Panc1 (cell line): ENCODE results near the gene NPHP4. TPM values are rescaled to one million over a fixed set of nuclear protein-coding genes. Genes with fewer than 3 reads are reported as not detected.

Source experiments
- ATAC-seq: fragments of 200-7000 bp; cut with Tn5 transposase; 2 replicates; pipeline ENCODE4 v1.9.1; 2020; ENCODE audit warnings: mild to moderate bottlenecking, moderate library complexity
- BruUV-seq: library from RNA; stranded (reverse); fragments of 400-500 nt; replicated peaks from 2 replicates; lab custom pipeline; 2021; lab: Mats Ljungman, UMichigan
- CTCF ChIA-PET: fragments of 300-600 bp; sonication (Branson Sonifier 250); formaldehyde crosslinking; loops from one replicate; lab custom pipeline; 2022; ENCODE audit warnings: antibody characterized with exemption; lab: Charles Lee
- POLR2A ChIA-PET: fragments of 300-600 bp; sonication (Branson Sonifier 250); formaldehyde crosslinking; loops from one replicate; lab custom pipeline; 2022; ENCODE audit warnings: antibody characterized with exemption; lab: Charles Lee
- DNase-seq: peaks from one replicate; pipeline ENCODE4 v3.0.0-alpha.2; 2010; ENCODE audit warnings: low read depth, low spot score
- H3K27ac ChIP-seq: 2 replicates; pipeline ENCODE4 v1.5.1; 2011; ENCODE audit warnings: mild to moderate bottlenecking, low read length, inconsistent platforms
- H3K27me3 ChIP-seq: fragments of 200-500 bp; sonication (Bioruptor generic); 2 replicates; pipeline ENCODE4 v1.6.0; 2014; ENCODE audit warnings: low read length, inconsistent platforms; ENCODE audit not compliant: control insufficient read depth, insufficient read depth
- H3K36me3 ChIP-seq: fragments of 200-500 bp; sonication (Bioruptor generic); 2 replicates; pipeline ENCODE4 v1.5.1; 2014; ENCODE audit warnings: inconsistent platforms, mild to moderate bottlenecking, low read length, moderate library complexity; ENCODE audit not compliant: control insufficient read depth, insufficient read depth
- H3K4me1 ChIP-seq: 2 replicates; pipeline ENCODE4 v1.5.1; 2011; ENCODE audit warnings: inconsistent platforms, mild to moderate bottlenecking, low read length, moderate library complexity; ENCODE audit not compliant: control insufficient read depth, insufficient read depth
- H3K4me3 ChIP-seq, 2 experiments: 2 replicates each; pipeline ENCODE4 v1.5.1; 2011 to 2012; ENCODE audit warnings: low read depth in 2 of 2, low read length in 2 of 2, mild to moderate bottlenecking in 2 of 2, inconsistent platforms in 1 of 2, moderate library complexity in 1 of 2
- H3K9me3 ChIP-seq: fragments of 200-500 bp; sonication (Bioruptor generic); 2 replicates; pipeline ENCODE4 v1.5.1; 2014; ENCODE audit warnings: low read depth, mild to moderate bottlenecking, inconsistent platforms, low read length, moderate library complexity; ENCODE audit not compliant: control insufficient read depth, insufficient read depth
- CTCF ChIP-seq: fragments of 450-650 bp; IDR thresholded peaks from 2 replicates; pipeline ENCODE4 v1.5.1; 2017; ENCODE audit warnings: mild to moderate bottlenecking
- POLR2AphosphoS5 ChIP-seq: IDR thresholded peaks from 2 replicates; pipeline ENCODE4 v1.6.1; 2012; ENCODE audit warnings: mild to moderate bottlenecking, low read depth, low read length, moderate library complexity
- SIN3A ChIP-seq: IDR thresholded peaks from 2 replicates; pipeline ENCODE4 v1.6.1; 2012; ENCODE audit warnings: low read depth, mild to moderate bottlenecking, low read length, moderate library complexity, borderline replicate concordance; ENCODE audit not compliant: insufficient read depth
- TCF7L2 ChIP-seq: IDR thresholded peaks from 2 replicates; pipeline ENCODE4 v1.6.1; 2011; ENCODE audit warnings: mild to moderate bottlenecking, low read depth, low read length, inconsistent platforms
- in situ Hi-C: cut with HindIII; loops from 2 replicates; pipeline ENCODE4 v1.10.0; 2016; ENCODE audit warnings: low sequenced_read_pairs, low pct_unique_long_range_greater_than_20kb
- intact Hi-C: fragments of 100-400 bp; cut with micrococcal nuclease; formaldehyde crosslinking; loops from one replicate; pipeline ENCODE4 v1.10.0; 2022; ENCODE audit not compliant: unreplicated experiment
- total RNA-seq: library from RNA; stranded (reverse); gene quantifications from one replicate; pipeline ENCODE4 v1.2.1, GENCODE V29; 2021; ENCODE audit not compliant: unreplicated experiment
- TF ChIP-seq, protein P1 (sequence below), 2 experiments: IDR thresholded peaks; 2 replicates each; pipeline ENCODE4 v1.6.1; 2011 to 2012; ENCODE audit warnings: low read depth in 2 of 2, control low read depth in 1 of 2, low read length in 1 of 2, mild to moderate bottlenecking in 1 of 2, moderate library complexity in 1 of 2; ENCODE audit not compliant: insufficient read depth in 1 of 2

The NPHP4 gene
- total RNA-seq, 1 experiment from 2014 or later: 20.1 TPM

DNA sequence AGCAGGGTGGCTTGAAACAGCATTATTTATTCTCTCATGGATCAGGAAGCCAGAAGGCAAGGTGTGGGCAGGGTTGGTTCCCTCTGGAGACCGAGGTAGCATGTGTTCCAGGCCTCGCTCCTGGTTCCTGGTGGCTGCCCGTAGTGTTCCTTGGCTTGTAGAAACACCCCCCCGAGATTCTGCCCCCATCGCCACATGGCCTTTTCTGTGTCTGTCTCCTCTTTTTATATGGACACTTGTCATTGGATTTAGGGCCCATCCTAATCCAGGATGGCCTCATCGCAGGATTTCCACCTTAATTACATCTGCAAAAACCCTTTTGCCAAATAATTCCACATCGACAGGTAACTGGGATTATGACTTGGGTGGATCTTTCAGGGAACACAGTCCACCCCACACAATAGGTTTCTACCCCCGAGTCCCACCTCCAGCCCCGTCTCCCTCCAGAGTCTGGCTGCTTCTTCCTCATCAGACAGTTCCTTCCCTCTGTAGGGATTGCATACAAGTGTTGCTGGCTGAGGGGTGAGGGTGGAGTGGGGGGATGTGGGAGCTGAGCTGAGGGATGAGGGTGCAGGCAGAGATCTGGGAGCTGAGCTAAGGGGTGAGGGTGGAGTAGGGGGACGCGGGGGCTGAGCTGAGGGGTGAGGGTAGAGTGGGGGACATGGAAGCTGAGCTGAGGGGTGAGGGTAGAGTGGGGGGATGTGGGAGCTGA, 12.3 kb upstream of the NPHP4 start:
- intact Hi-C loops (no loop called here), in situ Hi-C loops (no loop called here)
- ATAC-seq (no peak), DNase-seq (no peak)
- H3K4me1 ChIP-seq: peaks cover 5% of the 10 kb centered on the region; the same call in 1 of the 2 replicates
- POLR2A ChIA-PET: interaction anchor here (0.7 kb wide), 1 partner anchor 1052 kb away, joined by 9 read pairs; no protein-coding TSS in a partner anchor
- H3K27me3 ChIP-seq: no peaks in the 10 kb centered on the region
- no peak overlapping the region for H3K4me3 ChIP-seq
- H3K9me3 ChIP-seq: no peaks in the 10 kb centered on the region
- H3K27ac ChIP-seq: no peak overlapping the region
- CTCF ChIA-PET: no interaction called here
- no TSS peak for BruUV-seq
- H3K36me3 ChIP-seq: no peaks in the 10 kb centered on the region
- TF ChIP-seq CTCF: no peak
- TF ChIP-seq, protein P1, sequence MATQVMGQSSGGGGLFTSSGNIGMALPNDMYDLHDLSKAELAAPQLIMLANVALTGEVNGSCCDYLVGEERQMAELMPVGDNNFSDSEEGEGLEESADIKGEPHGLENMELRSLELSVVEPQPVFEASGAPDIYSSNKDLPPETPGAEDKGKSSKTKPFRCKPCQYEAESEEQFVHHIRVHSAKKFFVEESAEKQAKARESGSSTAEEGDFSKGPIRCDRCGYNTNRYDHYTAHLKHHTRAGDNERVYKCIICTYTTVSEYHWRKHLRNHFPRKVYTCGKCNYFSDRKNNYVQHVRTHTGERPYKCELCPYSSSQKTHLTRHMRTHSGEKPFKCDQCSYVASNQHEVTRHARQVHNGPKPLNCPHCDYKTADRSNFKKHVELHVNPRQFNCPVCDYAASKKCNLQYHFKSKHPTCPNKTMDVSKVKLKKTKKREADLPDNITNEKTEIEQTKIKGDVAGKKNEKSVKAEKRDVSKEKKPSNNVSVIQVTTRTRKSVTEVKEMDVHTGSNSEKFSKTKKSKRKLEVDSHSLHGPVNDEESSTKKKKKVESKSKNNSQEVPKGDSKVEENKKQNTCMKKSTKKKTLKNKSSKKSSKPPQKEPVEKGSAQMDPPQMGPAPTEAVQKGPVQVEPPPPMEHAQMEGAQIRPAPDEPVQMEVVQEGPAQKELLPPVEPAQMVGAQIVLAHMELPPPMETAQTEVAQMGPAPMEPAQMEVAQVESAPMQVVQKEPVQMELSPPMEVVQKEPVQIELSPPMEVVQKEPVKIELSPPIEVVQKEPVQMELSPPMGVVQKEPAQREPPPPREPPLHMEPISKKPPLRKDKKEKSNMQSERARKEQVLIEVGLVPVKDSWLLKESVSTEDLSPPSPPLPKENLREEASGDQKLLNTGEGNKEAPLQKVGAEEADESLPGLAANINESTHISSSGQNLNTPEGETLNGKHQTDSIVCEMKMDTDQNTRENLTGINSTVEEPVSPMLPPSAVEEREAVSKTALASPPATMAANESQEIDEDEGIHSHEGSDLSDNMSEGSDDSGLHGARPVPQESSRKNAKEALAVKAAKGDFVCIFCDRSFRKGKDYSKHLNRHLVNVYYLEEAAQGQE (IDR thresholded peaks at IDR 0.05; ENCODE audit: insufficient read depth in 1 of 2, low read depth in 2 of 2, low read length in 1 of 2): no peak
- no peak for TF ChIP-seq POLR2AphosphoS5
- no peak for TF ChIP-seq SIN3A
- TF ChIP-seq TCF7L2: no peak

DNA sequence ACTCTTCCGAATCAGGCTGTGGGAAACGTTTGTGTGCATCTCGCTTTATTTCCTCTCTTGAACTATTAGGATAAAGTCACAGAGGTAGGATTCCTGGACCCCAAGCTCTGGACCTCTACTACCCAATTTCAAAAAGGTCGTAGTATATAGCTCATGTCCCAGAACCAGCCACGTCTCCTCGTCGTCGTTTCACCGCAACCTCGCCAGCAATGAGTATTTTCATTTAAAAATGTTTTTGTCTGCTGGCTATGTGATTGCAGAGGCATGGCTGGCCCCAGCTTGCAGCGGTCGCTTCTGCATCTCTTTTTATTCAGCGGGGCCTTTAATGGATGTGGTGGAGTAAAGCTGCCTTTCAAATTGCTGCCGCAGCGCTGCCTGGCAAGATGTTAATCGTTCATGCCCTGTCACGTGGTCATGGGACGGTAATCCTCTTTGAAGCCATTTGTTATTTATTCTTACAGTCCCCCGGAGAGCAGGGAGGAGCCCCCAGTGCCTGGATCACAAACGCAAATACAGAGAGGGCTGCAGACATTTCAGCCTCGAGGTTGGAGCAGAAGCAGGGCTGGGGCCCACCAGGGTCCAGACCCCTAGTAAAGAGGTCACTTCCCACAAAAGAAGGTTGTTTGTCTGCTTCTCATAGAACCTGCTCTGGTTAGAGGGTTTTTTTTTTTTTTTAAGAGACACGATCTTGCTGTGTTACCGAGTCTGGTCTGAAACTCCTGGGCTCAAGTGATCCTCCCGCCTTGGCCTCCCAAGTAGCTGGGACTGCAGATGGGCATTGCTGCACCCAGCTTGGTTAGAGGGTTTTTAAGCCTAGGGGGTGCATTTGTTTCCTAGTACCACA, 11.6 kb upstream of the NPHP4 start:
- ChIA-PET POLR2A (interaction anchor here (0.5 to 0.7 kb wide), 2 partner anchors 208 to 1052 kb away, joined by 3 to 9 read pairs; no protein-coding TSS in a partner anchor), CTCF (no interaction called here)
- H3K27ac ChIP-seq: no peak overlapping the region
- H3K4me3 ChIP-seq: no peak overlapping the region
- peaks cover 5% of the 10 kb centered on the region; the same call in 1 of the 2 replicates for H3K4me1 ChIP-seq
- in situ Hi-C loops (no loop called here), intact Hi-C loops (no loop called here)
- no peak for TF ChIP-seq SIN3A
- no peak for TF ChIP-seq TCF7L2
- no peak for TF ChIP-seq CTCF
- no peak for TF ChIP-seq POLR2AphosphoS5
- TF ChIP-seq, protein P1 (IDR thresholded peaks at IDR 0.05; ENCODE audit: insufficient read depth in 1 of 2, low read depth in 2 of 2, low read length in 1 of 2): no peak
- TSS peak; percentile 56 for BruUV-seq
- no peak for DNase-seq
- H3K27me3 ChIP-seq: no peaks in the 10 kb centered on the region
- no peaks in the 10 kb centered on the region for H3K9me3 ChIP-seq
- no peaks in the 10 kb centered on the region for H3K36me3 ChIP-seq
- ATAC-seq: no peak
